SJSA1 (cell line): ENCODE measurements around the gene PPFIBP1. TPM values are rescaled to one million over a fixed set of nuclear protein-coding genes. Genes with fewer than 3 reads are reported as not detected.
A peak's percentile ranks its signal among the peaks of the same experiment; 100 is the strongest.
"Not testable (repeated sequence)": the region's sequence is repeated elsewhere in the genome, so short reads cannot be mapped to it uniquely, and the experiment has no call there.

Experiments used
- DNase-seq, 2 experiments: peaks; one replicate each; pipeline ENCODE4 v3.0.0-alpha.2; 2015 to 2020; ENCODE audit warnings: low spot score in 2 of 2, low read depth in 1 of 2
- H3K27ac ChIP-seq: fragments of 250-450 bp; sonication (Bioruptor Pico); 2 replicates; pipeline ENCODE4 v1.5.1; 2020; ENCODE audit warnings: mild to moderate bottlenecking, moderate library complexity
- H3K27me3 ChIP-seq: fragments of 250-450 bp; sonication (Bioruptor Pico); replicated peaks from 2 replicates; pipeline ENCODE4 v1.5.1; 2020; ENCODE audit warnings: mild to moderate bottlenecking, moderate library complexity
- H3K36me3 ChIP-seq: fragments of 250-450 bp; sonication (Bioruptor Pico); 2 replicates; pipeline ENCODE4 v1.5.1; 2020; ENCODE audit warnings: mild to moderate bottlenecking
- H3K4me1 ChIP-seq: fragments of 250-450 bp; sonication (Bioruptor Pico); replicated peaks from 2 replicates; pipeline ENCODE4 v1.6.1; 2021; ENCODE audit warnings: mild to moderate bottlenecking
- H3K4me3 ChIP-seq: fragments of 250-450 bp; sonication (Bioruptor Pico); 2 replicates; pipeline ENCODE4 v1.5.1; 2020; ENCODE audit warnings: mild to moderate bottlenecking
- H3K9me3 ChIP-seq: fragments of 250-450 bp; sonication (Bioruptor Pico); replicated peaks from 2 replicates; pipeline ENCODE4 v1.5.1; 2020; ENCODE audit warnings: mild to moderate bottlenecking
- total RNA-seq: library from RNA; depleted of rRNA; stranded (reverse); fragments of >200 nt; shearing (Covaris generic); gene quantifications from 2 replicates; pipeline ENCODE4 v1.2.3, GENCODE V29; 2014

PPFIBP1 gene
- total RNA-seq, 1 experiment from 2014 or later: 52.9 TPM

DNA sequence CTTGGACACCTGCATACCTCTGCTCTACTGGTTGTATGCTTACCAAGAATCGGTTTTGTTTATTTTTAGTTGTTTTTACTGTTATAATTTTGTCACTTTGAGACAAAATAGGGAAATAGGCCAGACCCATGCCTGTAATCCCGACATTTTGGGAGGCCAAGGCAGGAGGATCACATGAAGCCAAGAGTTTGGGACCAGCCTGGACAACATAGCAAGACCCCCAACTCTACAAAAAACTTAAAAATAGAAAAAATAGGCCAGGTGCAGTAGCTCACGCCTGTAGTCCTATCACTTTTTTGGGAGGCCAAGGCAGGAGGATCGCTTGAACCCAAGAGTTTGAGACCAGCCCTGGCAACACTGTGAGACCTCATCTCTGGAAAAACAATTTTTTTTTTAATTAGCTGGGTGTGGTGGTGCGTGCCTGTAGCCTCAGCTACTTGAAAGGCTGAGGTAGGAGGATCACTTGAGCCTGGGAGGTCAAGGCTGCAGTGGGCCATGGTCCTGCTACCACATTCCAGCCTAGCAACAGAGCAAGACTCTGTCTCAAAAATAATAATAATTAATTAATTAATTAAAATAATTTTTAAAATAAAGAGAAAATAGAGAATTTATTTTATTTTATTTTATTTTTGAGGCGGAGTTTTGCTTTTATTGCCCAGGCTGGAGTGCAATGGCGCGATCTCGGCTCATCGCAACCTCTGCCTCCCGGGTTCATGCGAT lies 185.4 kb downstream of the PPFIBP1 start:
- H3K4me1 ChIP-seq: peaks cover 5% of the 10 kb centered on the region
- no peak for DNase-seq
- H3K36me3 ChIP-seq: peaks cover 3% of the 10 kb centered on the region; the same call in 1 of the 2 replicates
- H3K27me3 ChIP-seq: no peaks in the 10 kb centered on the region
- no peak overlapping the region for H3K27ac ChIP-seq
- H3K4me3 ChIP-seq: peak overlapping the region; percentile 74; the same call in 1 of the 2 replicates
- H3K9me3 ChIP-seq: no peaks in the 10 kb centered on the region

DNA sequence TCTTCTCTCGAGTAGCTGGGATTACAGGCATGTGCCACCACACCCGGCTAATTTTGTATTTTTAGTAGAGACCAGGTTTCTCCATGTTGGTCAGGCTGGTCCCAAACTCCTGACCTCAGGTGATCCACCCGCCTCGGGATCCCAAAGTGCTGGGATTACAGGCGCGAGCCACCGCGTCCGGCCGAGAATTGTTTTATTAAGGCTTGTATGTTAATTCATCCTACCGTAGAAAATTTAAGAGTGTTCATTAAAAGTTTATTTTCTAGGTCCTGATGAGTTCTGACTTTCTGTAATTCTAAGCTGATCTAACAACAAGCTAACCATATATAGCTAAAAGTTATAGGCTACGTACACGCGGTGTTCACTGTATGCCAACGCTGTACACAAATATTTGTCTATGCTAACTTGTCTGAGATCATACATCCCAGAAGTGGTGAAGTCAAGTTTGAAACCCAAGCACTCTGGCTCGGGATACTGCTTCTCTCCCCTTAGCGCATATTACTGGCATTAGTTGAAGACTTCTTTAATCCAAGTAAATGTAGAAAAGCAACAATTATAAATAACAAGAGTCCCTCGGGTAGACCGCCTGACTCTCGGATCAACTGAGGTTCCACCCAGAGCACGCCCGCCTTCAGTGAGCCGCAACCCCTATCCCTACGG lies 186.1 kb downstream of the PPFIBP1 start:
- H3K9me3 ChIP-seq: no peaks in the 10 kb centered on the region
- no peak for DNase-seq
- no peaks in the 10 kb centered on the region for H3K27me3 ChIP-seq
- peaks cover 5% of the 10 kb centered on the region for H3K4me1 ChIP-seq
- H3K36me3 ChIP-seq: peaks cover 3% of the 10 kb centered on the region
- H3K27ac ChIP-seq: peak overlapping the region; percentile 44
- peak overlapping the region; percentile 74 for H3K4me3 ChIP-seq

GRCh38 chr12:27710592-27711316 lies 186.7 kb downstream of the PPFIBP1 start, which contains the start of gene MRPS35:
Gene MRPS35, plus strand, starts transcription at chr12:27710832. Its CDS starts 12 bp downstream, at chr12:27710844.
- no peaks in the 10 kb centered on the region for H3K9me3 ChIP-seq
- peak within 1 kb of the TSS; percentile 44 for H3K27ac ChIP-seq
- no peaks in the 10 kb centered on the region for H3K27me3 ChIP-seq
- peak; percentile 91 for DNase-seq
- H3K36me3 ChIP-seq: peaks cover 10% of the 10 kb centered on the region
- peak within 1 kb of the TSS; percentile 74 for H3K4me3 ChIP-seq
- H3K4me1 ChIP-seq: peaks cover 5% of the 10 kb centered on the region

DNA sequence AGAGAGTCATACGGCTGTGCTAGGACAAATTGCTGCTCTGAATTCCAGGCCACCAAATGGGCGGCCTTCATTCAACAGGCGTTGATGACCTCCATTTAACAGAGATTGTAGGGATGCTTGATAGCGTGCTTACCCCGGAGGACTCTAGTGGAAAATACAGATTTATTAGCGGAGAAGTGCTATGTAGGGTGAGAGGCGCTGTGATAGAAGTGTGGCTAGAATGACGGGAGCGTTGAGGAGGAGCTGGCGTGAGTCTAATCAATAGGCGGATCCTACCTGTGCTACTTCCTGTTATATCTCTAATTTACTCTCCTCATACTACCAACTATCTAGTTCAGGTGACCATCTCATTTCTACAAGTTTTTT lies 187.3 kb downstream of the PPFIBP1 start:
- Histone ChIP-seq H3K36me3 (peaks cover 16% of the 10 kb centered on the region), H3K4me3 (peak overlapping the region; percentile 74), H3K4me1 (peaks cover 5% of the 10 kb centered on the region), H3K27me3 (no peaks in the 10 kb centered on the region), H3K9me3 (no peaks in the 10 kb centered on the region), H3K27ac (peak overlapping the region; percentile 44)
- no peak for DNase-seq

- Histone ChIP-seq H3K4me3 (peak overlapping the region; percentile 74; the same call in 1 of the 2 replicates), H3K4me1 (peaks cover 5% of the 10 kb centered on the region), H3K9me3 (no peaks in the 10 kb centered on the region), H3K27ac (no peak overlapping the region), H3K27me3 (no peaks in the 10 kb centered on the region), H3K36me3 (peaks cover 22% of the 10 kb centered on the region)
- no peak for DNase-seq
These were observed 188.0 kb downstream of the PPFIBP1 start for GRCh38 chr12:27711967-27712366.

DNA sequence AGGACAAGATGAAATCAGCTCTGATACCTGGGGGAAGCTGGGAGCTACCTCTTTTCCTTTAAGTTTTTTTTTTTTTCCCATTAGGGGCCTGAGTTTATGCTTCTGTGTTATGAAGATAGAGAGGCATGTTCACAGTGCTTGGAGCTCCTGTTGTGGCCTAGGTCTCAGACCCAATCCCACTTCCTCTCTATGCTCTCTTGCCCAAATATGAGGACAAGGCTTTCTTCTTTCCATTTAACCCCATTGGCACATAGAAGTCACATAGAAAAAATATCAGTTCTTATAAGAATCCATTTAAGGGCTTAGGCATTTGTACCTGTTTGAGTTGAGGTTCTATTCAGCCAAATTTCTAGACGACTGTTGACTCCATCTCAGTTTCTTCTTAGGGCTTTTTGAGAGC lies 199.2 kb downstream of the PPFIBP1 start:
- Histone ChIP-seq H3K4me3 (no peak overlapping the region), H3K9me3 (no peaks in the 10 kb centered on the region), H3K27ac (no peak overlapping the region), H3K27me3 (no peaks in the 10 kb centered on the region), H3K36me3 (peaks cover 61% of the 10 kb centered on the region), H3K4me1 (no peaks in the 10 kb centered on the region)
- DNase-seq: no peak

GRCh38 chr12:27730097-27730588 lies 206.1 kb downstream of the PPFIBP1 start:
- peaks cover 26% of the 10 kb centered on the region for H3K36me3 ChIP-seq
- H3K27ac ChIP-seq: no peak overlapping the region
- no peak for DNase-seq

DNA sequence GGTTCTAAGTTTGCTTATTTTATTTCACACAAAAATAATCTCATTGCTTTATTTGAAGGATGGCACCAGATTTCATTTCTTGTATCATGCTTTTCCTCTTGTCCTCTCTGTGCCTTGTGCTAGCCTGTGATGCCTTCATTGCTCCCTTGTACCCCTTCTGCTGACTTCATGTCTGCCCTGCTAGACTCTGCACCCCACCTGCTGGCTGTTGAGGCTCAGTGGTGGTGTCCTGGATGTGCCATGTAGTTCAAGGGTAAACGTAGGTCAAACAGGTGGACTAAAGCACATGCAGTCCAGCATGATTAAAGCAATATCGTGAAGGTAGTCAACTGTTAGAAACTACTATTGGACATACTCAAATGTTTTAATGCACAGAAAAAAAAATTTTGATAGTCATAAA lies 208.3 kb downstream of the PPFIBP1 start:
- no peak overlapping the region for H3K27ac ChIP-seq
- no peaks in the 10 kb centered on the region; the same call in 1 of the 2 replicates for H3K27me3 ChIP-seq
- H3K9me3 ChIP-seq: no peaks in the 10 kb centered on the region
- H3K4me1 ChIP-seq: no peaks in the 10 kb centered on the region
- no peak overlapping the region for H3K4me3 ChIP-seq
- DNase-seq: no peak
- peaks cover 19% of the 10 kb centered on the region for H3K36me3 ChIP-seq

More at GRCh38 chr12:27730097-27730588, 206.1 kb downstream of the PPFIBP1 start:
- H3K27me3 ChIP-seq: no peaks in the 10 kb centered on the region; the same call in 1 of the 2 replicates
- H3K9me3 ChIP-seq: no peaks in the 10 kb centered on the region
- H3K4me3 ChIP-seq: no peak overlapping the region
- H3K4me1 ChIP-seq: no peaks in the 10 kb centered on the region

GRCh38 chr12:27733052-27733656 lies 209.1 kb downstream of the PPFIBP1 start:
- no peaks in the 10 kb centered on the region for H3K4me1 ChIP-seq
- peak in 1 of 2 experiments; percentile 10 for DNase-seq
- H3K4me3 ChIP-seq: no peak overlapping the region
- H3K27me3 ChIP-seq: no peaks in the 10 kb centered on the region; the same call in 1 of the 2 replicates
- no peak overlapping the region for H3K27ac ChIP-seq
- H3K9me3 ChIP-seq: no peaks in the 10 kb centered on the region
- H3K36me3 ChIP-seq: peaks cover 21% of the 10 kb centered on the region

- H3K9me3 ChIP-seq: no peaks in the 10 kb centered on the region
- no peak overlapping the region for H3K4me3 ChIP-seq
- H3K27ac ChIP-seq: no peak overlapping the region
- peaks cover 16% of the 10 kb centered on the region for H3K36me3 ChIP-seq
- H3K4me1 ChIP-seq: no peaks in the 10 kb centered on the region
- no peaks in the 10 kb centered on the region; the same call in 1 of the 2 replicates for H3K27me3 ChIP-seq
- DNase-seq: no peak
These were observed 209.8 kb downstream of the PPFIBP1 start for GRCh38 chr12:27733791-27734190.

DNA sequence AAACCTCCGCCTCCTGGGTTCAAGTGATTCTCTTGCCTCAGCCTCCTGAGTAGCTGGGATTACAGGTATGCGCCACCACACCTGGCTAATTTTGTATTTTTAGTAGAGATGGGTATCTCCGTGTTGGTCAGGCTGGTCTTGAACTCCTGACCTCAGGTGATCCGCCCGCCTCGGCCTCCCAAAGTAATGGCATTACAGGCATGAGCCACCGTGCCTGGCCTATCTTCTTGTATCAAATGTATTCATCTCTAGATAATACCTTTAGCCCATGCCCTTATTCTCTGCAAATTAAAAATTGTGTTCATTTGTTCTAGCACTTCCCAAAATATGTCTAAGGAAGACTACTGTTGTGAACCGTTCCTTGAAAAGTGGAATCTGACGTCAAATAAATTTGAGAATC lies 210.3 kb downstream of the PPFIBP1 start:
- H3K9me3 ChIP-seq, H3K27me3 ChIP-seq, H3K4me3 ChIP-seq, DNase-seq, H3K4me1 ChIP-seq, H3K27ac ChIP-seq: not testable (repeated sequence)
- peaks cover 18% of the 10 kb centered on the region for H3K36me3 ChIP-seq

- Histone ChIP-seq H3K4me3 (no peak overlapping the region), H3K27me3 (no peaks in the 10 kb centered on the region), H3K4me1 (no peaks in the 10 kb centered on the region), H3K9me3 (no peaks in the 10 kb centered on the region), H3K36me3 (peaks cover 55% of the 10 kb centered on the region), H3K27ac (no peak overlapping the region)
- DNase-seq: no peak
These were observed 219.6 kb downstream of the PPFIBP1 start for GRCh38 chr12:27743601-27744000.
